NCI-H446 (cell line): ENCODE measurements around the gene HOXA7.
A peak's percentile ranks its signal among the peaks of the same experiment; 100 is the strongest.

ENCODE experiments used
- DNase-seq, 2 experiments: peaks; one replicate each; lab custom pipeline; 2025; lab: John Stamatoyannopoulos, UW

The HOXA7 gene

DNA sequence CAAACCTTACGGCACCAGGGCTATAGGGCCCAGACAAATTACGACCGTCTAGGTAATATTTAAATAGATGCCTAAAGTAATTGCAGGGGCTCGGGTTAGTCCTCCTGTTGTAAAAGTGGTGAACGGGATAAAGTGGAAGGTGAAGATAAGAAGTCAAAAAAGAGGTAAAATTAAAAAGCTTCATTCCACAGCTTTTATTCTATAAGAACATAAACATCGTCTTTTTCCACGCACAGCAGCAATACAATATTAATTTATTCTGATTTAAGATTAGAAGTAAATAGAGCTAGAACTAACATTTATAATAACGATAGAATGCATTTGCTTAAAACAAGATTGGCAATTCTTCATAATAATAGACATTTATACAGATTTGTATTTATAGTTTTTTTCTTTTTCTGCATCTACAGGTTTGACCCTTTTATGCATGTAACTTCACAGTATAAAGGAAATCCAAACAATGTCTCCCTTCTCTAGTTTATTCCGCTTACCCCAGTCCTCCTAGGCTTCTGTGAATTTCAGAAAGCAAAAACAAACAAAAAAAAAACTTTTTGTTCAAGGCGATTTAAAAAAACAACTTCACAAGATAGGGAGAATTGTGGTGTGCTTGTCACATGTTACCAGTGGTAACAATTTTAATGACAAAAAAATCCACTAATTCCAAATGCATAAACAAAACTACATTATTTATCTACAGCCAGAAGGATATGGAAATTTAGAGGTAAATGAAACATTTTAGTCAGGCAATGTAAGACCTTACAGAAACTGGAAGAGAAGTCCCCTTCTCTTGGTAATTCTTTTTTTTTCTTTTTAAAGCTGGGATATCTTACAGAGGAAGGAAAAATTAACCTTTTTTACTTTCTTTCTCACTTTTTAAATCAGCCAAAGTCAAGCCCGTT, 14.2 kb upstream of the HOXA7 start:
- no peak for DNase-seq

- DNase-seq = peak in 1 of 2 experiments; percentile 58
Observed at GRCh38 chr7:27169658-27170425, 13.4 kb upstream of the HOXA7 start.

- DNase-seq = peak in 1 of 2 experiments; percentile 65
Observed at GRCh38 chr7:27168265-27168947, 11.9 kb upstream of the HOXA7 start.

DNA sequence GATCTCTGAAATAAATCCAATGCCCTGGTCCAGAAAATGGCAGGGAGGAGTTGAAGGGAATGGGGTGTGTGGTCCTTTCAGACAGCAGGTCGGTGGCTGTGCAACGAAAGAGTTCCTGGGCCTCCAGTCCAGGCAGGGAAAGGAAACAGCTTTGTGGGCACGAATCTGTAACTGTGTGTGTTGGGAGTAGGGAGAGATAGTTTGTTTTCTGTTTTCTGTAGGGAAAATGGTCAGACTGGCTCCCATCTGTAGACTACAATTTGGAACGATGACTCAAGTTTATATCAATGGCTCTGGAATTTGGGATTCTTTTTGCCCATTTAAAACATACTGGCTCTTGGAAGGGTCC, 11.4 kb upstream of the HOXA7 start:
- DNase-seq = peak in 1 of 2 experiments; percentile 45

DNA sequence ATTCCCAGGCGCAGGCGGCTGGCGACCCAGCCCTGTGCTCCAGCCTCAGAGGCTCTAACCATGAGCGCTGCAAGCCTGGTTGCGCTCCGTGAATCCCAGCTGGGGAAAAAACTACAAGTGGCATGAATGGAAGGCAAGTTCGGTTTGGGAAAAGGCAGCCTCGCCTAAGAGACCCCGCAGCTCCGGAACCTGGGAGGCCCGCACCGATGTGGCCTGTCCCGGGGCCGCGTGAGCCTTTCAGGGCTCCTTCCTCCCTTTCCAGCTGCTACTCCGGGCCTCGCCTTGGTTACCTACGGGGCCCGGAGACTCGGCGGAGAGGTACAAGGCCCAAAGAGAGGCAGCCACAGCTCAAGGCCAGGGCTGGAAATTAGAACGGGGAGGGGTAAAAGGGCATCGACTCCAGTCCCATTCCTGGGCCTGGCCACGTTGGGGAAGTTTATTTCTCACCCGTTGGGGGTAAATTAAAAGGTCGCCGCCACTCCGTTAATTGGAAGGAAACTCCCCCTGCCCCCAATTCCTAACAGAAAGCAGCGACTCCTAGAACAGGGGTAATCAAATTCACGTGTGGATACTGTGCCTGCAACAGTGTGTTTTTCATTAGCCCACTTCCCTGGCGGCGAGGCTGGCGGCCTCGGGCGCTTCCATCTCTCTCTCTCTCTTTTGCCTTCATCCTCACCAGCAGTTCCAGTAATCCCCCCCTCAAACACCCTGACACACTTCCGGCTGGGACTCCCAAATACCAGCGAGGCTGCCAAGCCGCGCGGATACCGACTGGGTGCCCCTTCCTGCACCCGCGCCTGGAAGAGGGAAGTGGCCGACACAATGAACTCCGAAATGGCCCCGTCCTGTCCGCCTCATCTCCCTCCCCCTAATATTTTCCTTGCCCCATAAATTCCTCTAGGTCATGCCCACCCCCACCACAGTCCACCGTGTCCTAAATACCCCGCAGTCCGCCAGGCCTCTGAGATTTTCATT, 10.3 kb upstream of the HOXA7 start:
- no peak for DNase-seq

GRCh38 chr7:27165996-27166530, 9.6 kb upstream of the HOXA7 start:
- no peak for DNase-seq

DNA sequence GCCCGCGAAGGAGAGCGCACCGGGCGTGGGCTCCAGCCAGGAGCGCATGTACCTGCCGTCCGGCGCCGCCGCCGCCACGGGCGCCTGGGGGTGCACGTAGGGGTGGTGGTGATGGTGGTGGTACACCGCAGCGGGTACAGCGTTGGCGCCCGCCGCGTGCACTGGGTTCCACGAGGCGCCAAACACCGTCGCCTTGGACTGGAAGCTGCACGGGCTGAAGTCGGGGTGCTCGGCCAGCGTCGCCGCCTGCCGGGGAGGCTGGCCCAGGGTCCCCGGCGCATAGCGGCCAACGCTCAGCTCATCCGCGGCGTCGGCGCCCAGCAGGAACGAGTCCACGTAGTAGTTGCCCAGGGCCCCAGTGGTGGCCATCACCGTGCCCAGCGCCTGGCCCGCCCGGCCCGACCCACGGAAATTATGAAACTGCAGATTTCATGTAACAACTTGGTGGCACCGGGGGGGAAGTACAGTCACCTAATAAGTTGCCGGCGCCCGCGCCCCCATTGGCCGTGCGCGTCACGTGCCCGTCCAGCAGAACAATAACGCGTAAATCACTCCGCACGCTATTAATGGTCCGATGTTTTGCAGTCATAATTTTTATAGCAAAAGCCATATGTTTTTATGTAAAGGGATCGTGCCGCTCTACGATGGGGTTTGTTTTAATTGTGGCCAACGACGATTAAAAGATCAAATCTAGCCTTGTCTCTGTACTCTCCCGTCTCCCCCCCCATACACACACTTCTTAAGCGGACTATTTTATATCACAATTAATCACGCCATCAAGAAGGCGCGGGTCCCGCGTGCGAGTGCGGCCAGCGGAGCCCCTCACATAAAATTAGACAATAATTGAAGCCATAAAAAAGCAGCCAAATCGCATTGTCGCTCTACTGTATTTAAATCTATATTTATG, 8.9 kb upstream of the HOXA7 start, which contains the start of gene HOXA9:
HOXA9 (minus strand) TSS at position 449 of the 907 bp plus-strand sequence; CDS start at position 369, 80 bp downstream.
- DNase-seq = no peak

DNA sequence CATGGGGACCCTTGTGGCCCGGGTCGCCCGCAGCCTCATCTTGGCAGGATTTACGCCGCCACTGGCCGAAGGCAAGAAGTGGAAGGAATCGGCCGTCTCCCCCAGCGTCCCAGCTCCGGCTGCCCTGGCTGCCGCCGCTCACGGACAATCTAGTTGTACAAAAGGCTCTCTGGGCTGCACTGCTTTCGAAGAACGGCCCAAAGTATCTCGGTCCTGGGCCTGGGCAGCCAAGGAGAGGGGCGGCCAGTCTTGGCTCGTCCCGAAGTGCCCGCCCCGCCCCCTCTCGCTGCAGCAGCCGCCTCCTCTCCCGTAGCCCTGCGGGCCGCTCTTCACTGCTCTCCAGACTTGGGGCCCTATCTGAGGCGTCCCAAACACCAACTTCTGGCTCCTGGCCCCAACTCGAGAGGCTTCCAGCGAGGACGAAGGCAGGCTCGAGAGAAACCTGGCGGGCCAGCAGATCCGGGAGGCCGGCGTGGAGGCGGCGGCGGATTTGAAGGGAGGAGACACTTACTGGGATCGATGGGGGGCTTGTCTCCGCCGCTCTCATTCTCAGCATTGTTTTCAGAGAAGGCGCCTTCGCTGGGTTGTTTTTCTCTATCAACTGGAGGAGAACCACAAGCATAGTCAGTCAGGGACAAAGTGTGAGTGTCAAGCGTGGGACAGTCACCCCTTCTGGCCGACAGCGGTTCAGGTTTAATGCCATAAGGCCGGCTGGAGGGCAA, 8.1 kb upstream of the HOXA7 start:
- no peak for DNase-seq

DNA sequence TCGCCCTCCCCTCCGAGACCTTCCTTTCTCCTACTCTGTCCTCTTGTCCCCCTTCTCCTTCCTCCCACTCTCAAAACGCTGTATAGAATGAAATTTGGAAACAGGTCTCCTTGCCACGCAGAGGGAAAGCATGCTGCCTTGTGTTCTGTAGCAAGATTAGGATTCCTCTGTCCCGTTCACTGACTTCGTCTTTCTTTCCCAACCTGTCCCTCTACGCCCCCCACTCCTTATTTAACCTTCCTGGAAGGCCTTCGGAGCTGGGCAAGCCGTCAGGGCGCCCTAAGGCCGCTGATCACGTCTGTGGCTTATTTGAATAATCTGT, 7.5 kb upstream of the HOXA7 start:
- DNase-seq = no peak

GRCh38 chr7:27163288-27164044, 7.0 kb upstream of the HOXA7 start:
- DNase-seq = no peak

DNA sequence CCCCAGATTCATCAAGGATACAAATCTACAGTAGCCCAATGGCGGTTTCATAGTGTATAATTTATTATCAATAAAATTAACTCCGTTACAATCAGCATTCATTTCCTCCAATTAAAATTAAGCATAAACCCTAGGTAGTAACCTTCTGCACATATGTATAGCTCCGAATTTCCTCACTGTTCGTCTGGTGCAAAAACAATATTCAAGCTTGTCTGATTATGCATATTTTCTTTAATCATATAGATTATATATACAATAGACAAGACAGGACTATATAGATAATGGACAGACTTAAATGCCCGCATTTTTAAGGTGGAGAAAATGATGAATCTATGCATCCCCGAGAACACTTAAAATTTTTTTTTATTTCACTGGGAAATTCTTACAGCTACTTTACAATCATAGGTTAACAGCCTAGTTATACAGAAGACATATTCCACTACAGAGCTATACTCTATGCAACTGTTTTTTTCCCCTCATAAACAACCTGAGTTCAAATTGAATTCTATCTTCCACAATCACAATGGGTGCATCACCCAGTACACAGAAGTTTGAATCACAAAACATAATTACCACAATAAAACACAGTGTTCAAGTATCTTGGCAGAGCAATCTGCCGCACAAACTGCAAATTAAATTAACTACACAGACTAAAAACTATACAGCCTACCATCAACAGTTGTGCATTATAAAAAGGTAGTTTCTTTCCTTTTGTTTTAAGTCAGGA, 6.2 kb upstream of the HOXA7 start:
- no peak for DNase-seq

DNA sequence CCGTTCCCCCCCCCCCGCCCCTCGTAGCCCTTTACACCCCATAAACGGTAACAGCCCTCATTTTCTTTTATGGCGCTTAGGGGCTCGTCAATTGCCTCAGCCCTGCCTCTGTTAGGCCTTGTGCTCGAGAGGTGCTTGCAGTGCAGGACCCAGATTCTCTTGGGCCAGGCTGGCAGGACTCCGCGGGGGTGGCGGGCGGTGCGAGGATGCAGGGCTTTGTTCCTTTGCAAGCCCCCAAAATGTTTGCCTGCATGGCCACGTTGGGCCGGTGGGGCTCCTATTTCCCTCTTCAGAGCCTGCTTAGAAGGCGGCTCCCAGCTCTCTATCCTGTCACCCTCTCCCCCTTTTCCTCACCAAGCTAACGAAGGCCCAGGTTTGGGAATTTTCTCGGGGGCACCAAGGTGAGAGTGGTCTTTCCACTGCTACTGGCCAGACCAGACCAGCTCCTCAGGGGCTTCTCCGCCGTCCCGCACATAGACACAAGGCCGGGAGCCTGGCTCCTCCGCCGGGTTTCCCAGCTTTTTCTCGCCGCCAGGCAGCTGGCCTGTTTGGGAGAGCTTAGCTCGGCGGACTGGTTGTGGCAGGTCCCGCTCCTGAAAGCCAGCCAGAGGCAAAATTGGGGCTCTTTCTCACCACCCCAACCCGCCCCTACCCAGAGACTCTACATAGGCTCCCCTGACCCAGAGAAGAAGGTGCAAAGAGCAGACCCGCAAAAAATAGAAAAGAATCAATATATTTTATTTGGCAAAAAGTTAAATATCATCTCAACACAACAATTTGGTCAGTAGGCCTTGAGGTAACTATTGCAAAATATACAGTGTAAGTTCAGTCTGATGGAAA, 5.5 kb upstream of the HOXA7 start:
- DNase-seq = no peak

GRCh38 chr7:27161214-27161720, 4.8 kb upstream of the HOXA7 start:
- DNase-seq = no peak

DNA sequence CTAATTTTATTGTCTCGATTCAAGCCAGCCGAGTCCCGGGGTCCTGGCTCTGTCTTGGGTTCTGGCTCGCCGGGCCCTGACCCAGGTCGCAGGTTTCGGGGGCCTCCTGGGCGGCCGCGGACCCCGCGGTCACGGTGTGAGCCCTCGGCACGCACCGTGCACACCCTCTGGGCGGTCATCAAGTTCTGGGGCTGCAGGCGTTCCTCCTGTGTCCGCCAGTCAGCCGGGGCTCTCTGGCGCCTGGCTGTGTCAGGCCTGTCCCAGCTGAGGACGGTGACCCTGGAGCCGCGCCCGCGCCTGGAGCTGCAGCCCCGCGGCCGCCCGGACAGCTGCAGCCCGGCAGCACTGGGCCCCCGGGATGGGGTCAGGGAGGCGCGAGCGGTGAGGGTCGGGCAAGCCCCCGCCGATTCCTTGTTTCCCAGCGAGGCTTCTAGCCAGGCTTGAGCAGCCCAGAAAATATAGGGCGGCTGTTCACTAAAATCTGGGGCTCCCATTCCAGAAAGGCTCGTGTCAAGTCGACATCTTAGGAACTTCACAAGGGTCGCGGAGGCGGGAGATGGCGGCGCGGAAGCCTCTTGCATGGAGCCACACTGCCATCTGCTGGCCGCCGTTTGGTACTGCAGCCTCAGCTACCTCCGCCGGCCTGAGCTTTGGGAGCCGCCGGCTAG, 4.2 kb upstream of the HOXA7 start:
- DNase-seq = peak; percentile 73 to 89

DNA sequence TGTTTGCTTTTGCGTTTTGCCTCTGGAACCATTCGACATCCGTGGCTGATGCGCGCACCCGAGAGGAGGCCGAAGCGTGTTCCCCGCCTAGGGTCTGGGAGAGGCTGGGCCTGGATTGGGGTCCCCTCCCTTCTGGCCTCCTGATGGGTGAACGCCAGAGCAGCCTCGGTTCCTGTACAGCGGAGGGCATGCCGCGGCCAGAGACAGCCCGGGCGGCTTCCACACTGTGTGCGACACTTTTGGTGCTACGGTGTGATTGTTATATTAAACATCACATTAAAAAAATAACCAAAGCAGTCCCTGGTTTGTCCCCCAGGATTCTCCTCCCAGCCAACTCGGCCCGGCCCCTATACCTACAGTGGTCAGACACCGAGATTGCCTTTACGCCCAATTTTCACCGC, 3.7 kb upstream of the HOXA7 start:
- no peak for DNase-seq
